ENCODE results near the gene PLD6.
"Not testable (repeated sequence)": the region's sequence is repeated elsewhere in the genome, so short reads cannot be mapped to it uniquely, and the experiment has no call there.

Gene PLD6, protein sequence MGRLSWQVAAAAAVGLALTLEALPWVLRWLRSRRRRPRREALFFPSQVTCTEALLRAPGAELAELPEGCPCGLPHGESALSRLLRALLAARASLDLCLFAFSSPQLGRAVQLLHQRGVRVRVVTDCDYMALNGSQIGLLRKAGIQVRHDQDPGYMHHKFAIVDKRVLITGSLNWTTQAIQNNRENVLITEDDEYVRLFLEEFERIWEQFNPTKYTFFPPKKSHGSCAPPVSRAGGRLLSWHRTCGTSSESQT

DNA sequence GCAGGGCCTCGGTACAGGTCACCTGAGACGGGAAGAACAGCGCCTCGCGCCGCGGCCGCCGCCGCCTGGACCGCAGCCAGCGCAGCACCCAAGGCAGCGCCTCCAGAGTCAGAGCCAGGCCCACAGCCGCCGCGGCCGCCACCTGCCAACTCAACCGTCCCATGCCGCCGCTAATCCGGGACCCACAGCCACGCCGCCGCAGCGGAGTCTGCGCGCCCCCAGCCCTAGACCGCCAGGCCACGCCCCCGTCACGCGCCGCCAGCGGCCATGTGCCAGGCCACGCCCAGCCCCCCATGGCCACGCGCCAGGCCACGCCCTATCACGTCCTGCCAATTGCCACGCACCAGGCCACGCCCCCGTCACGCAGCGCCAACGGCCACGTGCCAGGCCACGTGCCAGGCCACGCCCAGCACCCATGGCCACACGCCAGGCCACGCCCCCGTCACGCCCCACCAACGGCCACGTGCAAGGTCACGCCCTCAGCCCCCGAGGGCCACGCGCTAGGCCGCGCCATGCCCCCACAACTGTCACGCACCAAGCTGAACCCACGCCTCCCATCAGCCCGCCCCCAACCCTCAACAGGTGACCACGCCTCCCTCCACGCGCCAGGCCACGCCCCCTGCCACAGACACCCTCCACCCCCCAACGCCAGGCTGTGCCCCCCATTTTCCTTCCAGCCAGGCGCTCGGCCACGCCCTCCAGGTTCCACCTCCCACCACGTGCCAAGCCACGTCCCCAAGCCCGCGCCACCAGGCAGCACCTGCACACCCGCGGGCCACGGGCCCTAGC lies at the start of gene PLD6:
PLD6 (minus strand) TSS at position 210 of the 789 bp plus-strand sequence; CDS start at position 163, 47 bp downstream.
- DNase-seq: peak; percentile 8

DNA sequence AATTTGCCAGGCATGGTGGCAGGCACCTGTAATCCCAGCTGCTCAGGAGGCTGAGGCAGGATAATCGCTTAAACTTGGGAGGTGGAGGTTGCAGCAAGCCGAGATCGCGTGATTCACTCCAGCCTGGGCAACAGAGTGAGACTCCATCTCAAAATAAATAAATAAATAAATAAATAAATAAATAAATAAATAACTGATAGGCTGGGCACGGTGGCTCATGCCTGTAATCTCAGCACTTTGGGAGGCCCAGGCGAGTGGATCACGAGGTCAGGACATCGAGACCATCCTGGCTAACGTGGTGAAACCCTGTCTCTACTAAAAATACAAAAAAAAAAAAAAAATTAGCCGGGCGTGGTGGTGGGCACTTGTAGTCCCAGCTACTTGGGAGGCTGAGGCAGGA lies 49.6 kb upstream of the PLD6 start:
- not testable (repeated sequence) for DNase-seq

DNA sequence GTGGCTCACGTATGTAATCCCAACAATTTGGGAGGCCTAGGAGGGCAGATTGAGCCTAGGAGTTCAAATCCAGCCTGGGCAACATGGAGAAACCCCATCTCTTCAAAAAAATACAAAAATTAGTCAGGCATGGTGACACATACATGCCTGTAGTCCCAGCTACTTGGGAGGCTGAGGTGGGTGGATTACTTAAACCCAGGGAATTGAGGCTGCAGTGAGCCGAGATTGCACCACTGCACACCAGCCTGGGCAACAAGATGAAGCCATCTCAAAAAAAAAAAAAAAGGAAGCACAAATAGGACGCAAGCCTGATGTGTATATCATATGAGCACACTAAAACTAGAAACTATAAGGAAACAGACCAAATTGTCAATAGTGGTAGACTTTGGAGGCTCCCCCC lies 47.9 kb upstream of the PLD6 start:
- no peak for DNase-seq

DNA sequence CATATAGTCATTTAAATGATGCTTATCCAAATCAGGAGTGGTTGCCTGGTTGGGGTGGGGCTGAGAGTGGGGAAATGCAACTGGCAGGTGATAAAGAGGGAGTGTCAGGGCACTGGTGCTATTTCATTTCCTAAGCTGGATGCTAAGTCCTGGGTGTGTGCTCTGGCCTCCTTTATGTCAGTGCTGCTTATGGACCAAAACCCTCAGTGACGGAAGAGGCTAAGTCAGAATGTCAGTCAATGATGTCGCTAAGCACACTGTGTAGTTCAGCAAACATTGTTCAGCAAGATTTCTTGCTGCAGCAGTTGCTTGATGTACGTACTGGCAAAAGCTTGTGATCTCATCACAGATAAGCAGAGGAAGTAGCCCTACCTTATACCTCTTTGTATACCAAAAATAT lies 47.3 kb upstream of the PLD6 start:
- DNase-seq: no peak

DNA sequence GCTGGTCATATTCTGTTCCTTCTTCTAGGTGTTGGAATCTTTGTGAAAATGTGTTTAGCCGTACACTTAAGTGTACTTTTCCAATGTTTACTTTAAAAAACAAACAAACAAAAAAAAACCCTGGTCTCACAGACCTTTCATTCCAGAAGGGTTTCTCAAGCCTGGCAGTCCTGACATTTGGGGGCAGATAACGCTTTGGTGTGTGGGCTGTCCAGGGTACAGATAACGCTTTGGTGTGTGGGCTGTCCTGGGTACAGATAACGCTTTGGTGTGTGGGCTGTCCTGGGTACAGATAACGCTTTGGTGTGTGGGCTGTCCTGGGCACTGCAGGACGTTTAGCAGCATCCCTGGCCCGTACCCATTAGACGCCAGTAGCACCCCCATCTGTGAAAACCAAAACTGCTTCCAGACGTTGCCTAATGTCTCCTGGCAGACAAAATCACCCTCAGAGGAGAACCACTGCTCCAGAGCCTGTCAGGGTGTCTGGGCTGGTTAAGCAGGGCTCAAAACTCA lies 46.1 kb upstream of the PLD6 start:
- DNase-seq: no peak

DNA sequence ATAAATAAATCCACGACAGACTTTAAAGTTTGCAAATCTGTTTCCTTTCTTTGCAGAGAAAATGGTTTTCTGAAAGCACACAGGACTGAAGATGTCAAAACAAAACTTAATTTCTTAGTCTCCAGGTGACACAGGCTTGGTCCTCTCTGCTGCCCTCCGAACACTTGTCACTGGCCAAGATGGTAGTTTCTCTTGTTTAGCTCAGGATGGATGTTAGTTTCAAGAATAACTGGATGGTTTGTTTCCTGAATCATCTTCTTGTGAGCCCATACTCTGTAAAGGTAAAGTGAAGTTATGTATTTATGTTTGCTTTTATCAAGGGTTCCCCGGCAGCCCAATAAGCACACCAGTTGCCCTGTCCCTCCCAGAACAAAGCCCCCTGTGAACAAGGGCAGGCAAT lies 40.7 kb upstream of the PLD6 start:
- no peak for DNase-seq

DNA sequence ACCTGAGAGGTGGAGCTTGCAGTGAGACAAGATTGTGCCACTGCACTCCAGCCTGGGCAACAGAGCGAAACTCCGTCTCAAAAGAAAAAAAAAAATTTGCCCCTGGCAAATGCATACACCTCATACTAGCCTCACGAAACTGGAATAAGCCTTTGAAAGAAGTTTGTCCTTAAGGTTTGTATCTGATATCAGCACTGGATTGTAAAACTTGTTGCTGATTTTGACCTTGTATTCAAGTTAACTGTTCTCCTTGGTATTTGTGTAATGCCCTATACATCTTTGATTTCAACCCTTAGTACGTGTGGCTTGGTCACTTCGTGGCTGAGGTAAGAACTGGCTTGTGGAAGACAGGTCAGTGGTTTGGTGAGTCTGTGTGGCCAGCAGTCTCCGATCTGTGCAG lies 37.0 kb upstream of the PLD6 start:
- no peak for DNase-seq

DNA sequence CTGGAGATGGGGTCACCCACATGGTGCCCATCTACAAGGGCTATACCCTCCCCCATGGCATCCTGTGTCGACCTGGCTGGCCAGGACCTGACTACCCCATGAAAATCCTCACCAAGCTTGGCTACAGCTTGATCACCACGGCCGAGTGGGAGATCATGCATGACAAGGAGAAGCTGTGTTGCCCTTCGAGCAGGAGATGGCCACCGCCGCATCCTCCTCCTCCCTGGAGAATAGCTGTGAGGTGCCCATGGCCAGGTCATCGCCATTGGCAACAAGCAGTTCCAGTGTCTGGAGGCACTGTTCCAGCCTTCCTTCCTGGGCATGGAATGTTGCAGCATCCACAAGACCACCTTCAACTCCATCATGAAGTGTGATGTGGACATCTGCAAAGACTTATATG lies 36.1 kb upstream of the PLD6 start:
- DNase-seq: no peak

DNA sequence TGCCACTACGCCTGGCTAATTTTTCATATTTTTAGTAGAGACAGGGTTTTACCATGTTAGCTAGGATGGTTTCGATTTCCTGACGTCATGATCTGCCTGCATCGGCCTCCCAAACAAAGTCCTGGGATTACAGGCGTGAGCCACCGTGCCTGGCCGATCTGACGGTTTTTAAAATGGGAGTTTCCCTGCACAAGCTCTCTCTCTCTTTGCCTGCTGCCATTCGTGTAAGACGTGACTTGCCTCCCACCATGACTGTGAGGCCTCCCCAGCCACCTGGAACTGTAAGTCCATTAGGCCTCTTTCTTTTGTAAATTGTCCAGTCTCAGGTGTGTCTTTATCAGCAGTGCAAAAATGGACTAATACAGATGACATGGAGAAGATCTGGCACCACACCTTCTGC lies 35.5 kb upstream of the PLD6 start:
- no peak for DNase-seq

DNA sequence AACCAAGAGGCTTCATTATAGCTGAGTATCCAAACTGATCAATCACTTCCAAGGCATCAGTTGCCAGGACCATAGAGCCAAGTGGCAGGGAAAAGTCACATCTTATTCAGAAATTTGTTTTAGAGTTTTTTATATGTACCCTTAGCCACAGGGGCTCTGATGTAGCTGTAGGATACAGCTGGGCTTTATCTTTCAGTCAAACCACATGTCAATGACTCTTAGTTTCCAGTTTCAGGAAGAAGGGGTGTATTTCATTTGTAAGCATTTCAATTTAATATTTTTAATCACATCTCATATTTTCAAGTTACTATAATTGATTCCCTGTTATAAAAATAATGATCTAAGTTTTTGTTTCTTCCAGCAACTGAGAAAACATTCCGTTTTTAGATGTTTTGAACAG lies 33.7 kb upstream of the PLD6 start:
- DNase-seq: no peak

DNA sequence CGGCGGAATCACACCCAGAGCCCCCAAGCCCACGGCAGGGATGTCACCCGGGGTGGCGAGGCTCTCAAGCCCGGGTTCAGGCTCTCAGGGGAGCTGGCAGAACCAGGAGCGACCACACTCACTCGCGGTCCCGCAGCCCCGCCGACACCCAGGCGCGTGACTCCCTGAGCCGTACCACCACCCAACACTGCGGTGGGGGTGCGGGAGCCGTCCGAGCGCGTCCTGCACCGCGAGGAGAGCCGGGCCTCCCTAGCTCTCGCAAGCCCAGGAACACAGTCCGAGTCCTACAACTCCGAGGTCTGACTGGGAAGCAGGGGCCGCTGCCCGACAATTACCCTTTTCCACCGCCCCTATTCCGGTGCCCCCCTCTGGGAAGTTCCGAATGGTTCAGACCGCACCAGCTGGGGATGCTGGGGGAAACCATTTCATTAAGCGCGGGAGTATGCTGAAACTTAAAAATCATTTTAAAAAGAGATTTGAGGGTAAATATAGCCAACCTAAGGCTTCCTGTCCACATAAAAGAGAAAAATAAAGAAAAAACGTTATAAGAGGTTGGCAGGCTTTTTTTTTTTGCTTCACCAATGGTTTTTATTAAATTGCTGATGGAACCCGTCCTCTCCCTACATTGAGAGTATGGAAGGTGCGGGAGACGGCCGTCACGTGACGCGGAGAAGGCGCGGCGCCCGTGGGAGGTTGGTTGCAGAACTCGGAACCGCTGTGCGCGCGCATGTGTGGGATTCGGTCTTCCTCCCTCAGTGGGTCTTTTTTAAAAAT lies 31.1 kb upstream of the PLD6 start, which contains the start of gene FLCN:
FLCN (minus strand) TSS at position 143 of the 774 bp plus-strand sequence. CDS start 9,031 bp downstream, outside the sequence.
- peak; percentile 44 for DNase-seq

DNA sequence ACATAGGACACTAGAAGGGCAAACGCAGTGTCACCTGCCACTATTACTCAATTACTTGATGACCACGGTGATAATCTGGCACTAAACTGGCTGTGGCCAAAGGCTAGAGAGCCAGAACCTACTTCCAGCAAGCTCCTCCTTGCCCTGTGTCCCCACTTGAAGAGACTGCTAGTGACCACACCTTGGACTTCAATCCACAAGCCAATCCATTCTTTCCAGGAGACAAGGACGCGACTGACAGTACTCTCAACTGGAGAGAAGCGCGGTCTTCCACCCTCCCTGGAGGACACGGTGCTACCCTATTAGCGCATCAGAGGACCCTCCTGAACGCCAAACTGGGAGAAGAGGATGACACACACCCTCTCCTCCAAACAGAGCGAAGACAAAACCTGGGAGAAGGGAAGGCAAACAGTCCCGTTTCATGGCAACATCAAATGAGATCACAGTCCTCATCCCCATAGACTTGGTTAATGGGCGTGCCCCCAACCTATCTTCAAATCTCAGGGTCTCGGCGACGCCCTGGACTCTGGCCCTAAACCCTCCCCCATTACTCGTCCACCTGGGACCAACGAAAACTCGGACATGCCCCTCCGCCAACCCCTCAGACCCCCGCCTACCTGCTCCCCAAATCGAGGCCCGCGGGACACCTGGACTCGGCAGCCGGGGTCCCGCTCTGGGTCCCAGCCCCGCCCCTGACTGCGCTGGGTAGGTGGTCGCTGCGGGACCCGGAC lies 30.3 kb upstream of the PLD6 start:
- DNase-seq: no peak

DNA sequence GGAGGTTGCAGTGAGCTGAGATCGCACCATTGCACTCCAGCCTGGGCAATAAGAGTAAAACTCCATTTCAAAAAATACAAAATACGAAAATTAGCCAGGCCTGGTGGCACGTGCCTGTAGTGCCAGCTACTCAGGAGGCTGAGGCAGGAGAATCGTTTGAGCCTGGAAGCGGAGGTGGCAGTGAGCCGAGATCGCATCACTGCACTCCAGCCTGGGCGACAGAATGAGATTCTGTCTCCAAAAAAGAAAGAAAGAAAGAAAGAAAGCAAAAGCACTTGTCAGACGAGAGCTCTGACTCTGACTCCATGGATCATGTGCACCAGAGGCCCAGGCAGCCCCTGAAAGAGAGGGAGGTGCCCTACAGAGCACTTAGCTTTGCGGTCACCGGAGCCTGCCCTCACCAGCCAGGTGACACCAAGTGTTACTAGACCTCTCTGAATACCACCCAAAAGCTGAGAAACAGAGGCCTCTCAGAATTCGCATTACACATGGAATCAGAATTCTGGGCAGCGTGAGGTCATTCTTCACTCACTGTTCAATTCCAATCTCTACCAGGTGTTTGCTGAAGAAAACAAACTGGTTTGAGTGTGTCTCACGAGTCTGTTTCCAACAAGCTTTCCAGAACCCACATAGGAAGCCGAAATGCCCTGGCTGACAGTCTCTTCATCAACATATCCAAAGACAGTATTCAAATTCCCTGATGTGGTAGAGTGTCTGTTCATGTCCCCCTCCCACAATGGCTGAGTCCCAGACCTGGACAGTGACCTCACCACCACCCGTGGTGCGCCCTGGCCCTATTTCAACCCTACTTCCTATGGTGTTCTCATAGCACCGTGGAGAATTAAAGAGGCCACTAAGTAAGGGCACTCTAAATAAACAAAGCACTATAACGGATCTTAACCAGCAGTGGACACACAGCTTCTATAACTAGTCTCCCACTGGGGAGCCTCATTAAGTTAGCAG lies 29.4 kb upstream of the PLD6 start:
- DNase-seq: no peak

DNA sequence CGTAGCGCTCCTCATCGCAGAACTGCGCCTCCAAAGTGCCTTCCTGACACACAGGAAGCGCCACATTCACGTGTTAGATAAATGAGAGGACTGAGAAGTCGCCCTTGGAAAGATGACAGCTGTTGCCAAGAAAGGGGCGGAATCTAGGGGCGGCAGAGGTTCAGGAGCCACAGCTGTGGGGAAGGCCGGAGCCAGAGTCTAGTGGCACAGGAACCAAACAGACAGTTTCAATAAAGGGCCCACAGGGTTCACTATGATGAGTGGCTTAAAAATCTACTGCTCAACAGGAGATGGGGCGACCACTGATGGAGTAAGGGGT lies 26.1 kb upstream of the PLD6 start:
- no peak for DNase-seq

DNA sequence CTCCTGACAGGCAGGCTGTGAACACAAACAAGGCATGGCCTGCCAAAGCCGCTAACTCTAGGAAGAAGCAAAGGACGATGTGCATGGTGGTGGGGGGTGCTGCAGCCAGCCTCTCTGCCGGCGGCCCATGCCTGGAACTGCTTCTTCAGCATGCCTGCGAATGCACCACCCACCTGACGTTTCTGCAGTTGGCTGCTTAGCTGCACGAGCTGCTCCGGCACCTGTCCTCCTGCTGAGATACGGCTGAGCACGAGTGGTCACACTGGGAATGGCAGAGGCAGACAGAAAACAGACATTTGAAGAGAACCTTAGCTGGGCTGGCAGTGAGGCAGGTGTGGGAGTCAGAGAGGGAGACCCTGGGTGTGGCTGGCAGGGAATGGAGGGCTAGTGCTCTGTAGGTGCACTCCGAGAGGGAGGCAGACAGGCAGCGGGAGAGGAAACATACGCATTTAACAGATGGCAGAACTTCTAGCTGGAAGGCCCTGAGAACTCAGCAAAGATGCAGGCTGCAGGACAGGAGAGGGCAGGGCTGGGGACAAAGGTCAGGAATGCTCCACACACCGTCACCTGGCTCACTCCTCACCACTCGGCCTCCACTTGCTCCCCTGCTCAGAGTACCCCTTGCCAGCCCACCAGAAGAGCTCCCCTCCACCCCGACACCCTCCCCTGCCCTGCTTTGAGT lies 25.6 kb upstream of the PLD6 start:
- DNase-seq: no peak

DNA sequence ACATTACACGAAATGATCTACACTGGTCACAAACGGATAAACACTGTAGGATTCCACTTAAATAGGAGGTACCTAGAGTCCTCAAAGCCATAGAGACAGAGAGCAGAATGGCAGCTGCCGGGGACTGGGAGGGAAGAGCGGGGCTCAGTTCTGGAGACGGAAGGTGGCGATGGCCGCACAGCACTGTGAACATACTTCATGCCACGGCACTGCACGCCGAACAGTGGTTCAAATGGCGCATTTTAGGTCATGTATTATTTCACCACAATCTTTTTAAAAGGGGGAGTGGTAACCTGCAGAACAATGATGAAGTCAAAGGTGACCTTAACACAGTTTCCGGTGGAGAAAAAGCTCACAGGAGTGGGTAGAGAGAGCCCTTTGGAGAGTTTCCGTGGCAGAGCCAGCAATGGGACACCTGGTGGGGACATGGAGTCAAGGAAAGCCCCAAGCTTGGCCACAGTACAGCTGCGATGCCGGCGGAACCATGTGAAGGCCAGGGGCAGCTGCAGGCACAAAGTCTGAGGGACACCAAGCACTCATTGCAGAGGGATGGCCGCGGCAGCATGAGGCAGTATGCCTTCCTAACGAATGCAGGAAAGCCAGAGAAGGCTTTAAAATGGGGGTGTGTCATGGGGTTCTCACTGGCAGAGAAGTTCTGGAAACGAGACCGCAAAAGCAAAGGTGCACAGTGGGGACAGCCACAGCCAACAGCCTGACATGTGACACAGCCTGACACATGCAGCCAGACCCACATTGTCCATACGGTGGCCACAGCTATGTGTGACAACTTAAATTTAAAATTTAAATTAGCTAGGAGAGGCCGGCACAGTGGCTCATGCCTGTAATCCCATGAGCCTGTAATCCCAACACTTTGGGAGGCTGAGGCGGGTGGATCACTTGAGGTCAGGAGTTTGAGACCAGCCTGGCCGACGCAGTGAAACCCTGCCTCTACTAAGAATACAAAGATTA lies 23.6 kb upstream of the PLD6 start:
- no peak for DNase-seq

DNA sequence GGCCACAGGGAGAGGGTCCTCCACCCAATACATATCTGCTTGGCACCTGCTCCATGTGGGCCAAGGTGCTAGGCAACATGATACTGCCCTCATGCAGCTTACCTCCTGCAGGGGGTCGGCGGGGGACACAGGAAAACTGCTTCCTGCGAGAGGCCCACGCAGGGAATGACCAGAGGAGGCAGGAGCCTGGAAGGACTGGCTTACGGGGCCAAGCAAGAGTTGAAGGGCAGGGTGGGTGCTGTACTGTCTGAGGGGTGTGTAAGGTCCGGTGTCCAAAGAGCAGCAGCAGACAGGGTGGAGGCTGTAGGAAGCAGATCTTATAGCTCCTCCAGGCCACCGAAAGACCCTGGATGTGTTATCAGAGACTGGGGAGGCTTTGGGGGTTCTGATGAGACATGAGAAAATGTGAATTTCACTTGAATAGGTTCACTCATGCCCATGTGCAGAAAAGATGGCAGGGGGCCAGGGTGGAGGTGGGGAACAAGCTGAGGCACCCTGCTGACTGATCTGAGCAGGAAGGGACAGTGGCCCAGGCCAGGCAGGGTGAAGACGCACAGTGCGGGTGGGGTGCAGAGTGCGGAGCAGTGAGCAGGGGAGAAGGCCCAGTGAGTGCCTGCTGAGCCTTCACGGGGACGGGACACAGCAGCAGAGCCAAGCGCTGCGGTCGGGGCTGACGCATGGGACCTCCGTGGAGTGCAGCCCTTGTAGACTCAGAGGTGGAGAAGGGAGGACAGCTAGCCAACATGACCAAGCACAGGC lies 22.6 kb upstream of the PLD6 start:
- DNase-seq: no peak

DNA sequence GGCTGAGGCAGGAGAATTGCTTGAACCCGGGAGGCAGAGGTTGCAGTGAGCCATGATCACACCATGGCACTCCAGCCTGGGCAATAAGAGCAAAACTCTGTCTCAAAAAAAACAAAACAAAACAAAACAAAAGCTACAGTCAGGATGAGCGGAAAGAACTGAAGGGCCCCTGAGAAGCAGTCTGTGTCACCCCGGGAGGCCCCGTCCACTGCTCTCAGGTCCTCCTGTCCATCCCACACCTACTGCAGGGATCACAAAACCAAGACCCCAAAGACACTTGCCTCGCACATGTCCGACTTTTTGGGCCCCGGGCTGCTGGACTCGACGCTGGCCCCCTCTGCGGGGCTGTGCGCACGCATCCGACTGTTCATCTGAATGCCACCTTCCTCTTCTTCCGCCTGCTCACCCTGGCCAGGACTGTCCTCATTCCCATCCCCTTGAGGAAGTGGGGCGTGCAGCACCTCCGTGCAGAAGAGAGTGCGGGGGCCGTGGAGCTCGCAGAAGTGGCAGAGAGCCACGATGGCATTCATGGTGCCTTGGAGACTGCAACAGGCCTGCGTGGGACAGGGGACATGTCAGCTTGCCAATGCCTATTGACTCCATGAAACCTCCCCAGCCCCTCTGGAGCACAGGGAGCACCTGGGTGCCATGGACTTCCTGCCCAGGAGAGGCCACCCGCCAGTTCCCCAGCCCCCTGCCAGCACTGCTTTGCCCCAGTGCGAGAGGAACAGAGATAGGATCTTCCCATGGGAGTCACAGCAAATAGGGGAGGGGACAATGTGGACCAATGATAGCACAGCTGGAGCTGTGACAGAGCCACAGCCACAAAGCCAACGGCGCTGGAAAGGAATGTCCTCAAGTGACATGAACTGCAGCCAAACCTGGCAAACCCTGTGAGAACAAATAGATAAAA lies 21.7 kb upstream of the PLD6 start:
- no peak for DNase-seq

Measured in NCI-H524 treated with DMSO at 0.1 percent for 48 hours (cell line).